ENCODE measurements around the gene RBM47. TPM values are rescaled to one million over a fixed set of nuclear protein-coding genes. Genes with fewer than 3 reads are reported as not detected.
"Not testable (repeated sequence)": the region's sequence is repeated elsewhere in the genome, so short reads cannot be mapped to it uniquely, and the experiment has no call there.

Gene RBM47
- polyA plus RNA-seq, 1 donor from 2014 or later, result 1.7 TPM

GRCh38 chr4:40412388-40412787 is 217.3 kb downstream of the RBM47 start:
- TF ChIP-seq EZH2 (IDR thresholded peaks at IDR 0.05; ENCODE audit: borderline replicate concordance, insufficient read depth, low read length, poor library complexity, severe bottlenecking) (no peak), EP300 (conservative IDR thresholded peaks at IDR 0.05; ENCODE audit: poor library complexity, severe bottlenecking) (no peak), POLR2AphosphoS5 (IDR thresholded peaks at IDR 0.05) (no peak), TAF1 (IDR thresholded peaks at IDR 0.05; ENCODE audit: low read depth) (no peak)
- no peaks in the 10 kb centered on the region for H3K9me2 ChIP-seq (ENCODE audit: insufficient read depth, low read length)
- no peak overlapping the region for H3K9ac ChIP-seq (ENCODE audit: low read length)
- no peaks in the 10 kb centered on the region for H3K9me3 ChIP-seq (ENCODE audit: low read length)
- no peaks in the 10 kb centered on the region for H3F3A ChIP-seq (ENCODE audit: insufficient read depth, low read length, poor library complexity, severe bottlenecking)
- H3K36me3 ChIP-seq (ENCODE audit: insufficient read depth, low read length), result no peaks in the 10 kb centered on the region
- H4K20me1 ChIP-seq (ENCODE audit: insufficient read depth), result no peaks in the 10 kb centered on the region
- no peak overlapping the region for H2AFZ ChIP-seq (ENCODE audit: low read depth, low read length)
- no peaks in the 10 kb centered on the region for H3K79me2 ChIP-seq (replicated peaks; ENCODE audit: insufficient read depth, low read length)
- H3K27me3 ChIP-seq (ENCODE audit: insufficient read depth, low read depth, low read length), result no peaks in the 10 kb centered on the region
- H3K4me3 ChIP-seq (ENCODE audit: low read length), result no peak overlapping the region
- no peak overlapping the region for H3K27ac ChIP-seq (ENCODE audit: low read length)
- no peak overlapping the region for H3K4me2 ChIP-seq (ENCODE audit: low read length)

GRCh38 chr4:40409835-40410234 is 219.8 kb downstream of the RBM47 start:
- Histone ChIP-seq H3K4me3 (ENCODE audit: low read length) (no peak overlapping the region), H3K36me3 (ENCODE audit: insufficient read depth, low read length) (no peaks in the 10 kb centered on the region), H4K20me1 (ENCODE audit: insufficient read depth) (no peaks in the 10 kb centered on the region), H3K27me3 (ENCODE audit: insufficient read depth, low read depth, low read length) (no peaks in the 10 kb centered on the region), H3K4me2 (ENCODE audit: low read length) (no peak overlapping the region), H3K9me3 (ENCODE audit: low read length) (no peaks in the 10 kb centered on the region), H3K27ac (ENCODE audit: low read length) (no peak overlapping the region), H3F3A (ENCODE audit: insufficient read depth, low read length, poor library complexity, severe bottlenecking) (no peaks in the 10 kb centered on the region), H2AFZ (ENCODE audit: low read depth, low read length) (no peak overlapping the region), H3K9ac (ENCODE audit: low read length) (no peak overlapping the region), H3K9me2 (ENCODE audit: insufficient read depth, low read length) (no peaks in the 10 kb centered on the region), H3K79me2 (replicated peaks; ENCODE audit: insufficient read depth, low read length) (no peaks in the 10 kb centered on the region)
- no peak for TF ChIP-seq POLR2AphosphoS5 (IDR thresholded peaks at IDR 0.05)

GRCh38 chr4:40407468-40407867 is 222.2 kb downstream of the RBM47 start:
- H3K36me3 ChIP-seq (ENCODE audit: insufficient read depth, low read length); H3F3A ChIP-seq (ENCODE audit: insufficient read depth, low read length, poor library complexity, severe bottlenecking); H3K9me2 ChIP-seq (ENCODE audit: insufficient read depth, low read length): not testable (repeated sequence)

GRCh38 chr4:40406340-40406739 is 223.3 kb downstream of the RBM47 start:
- Histone ChIP-seq H3K4me3 (ENCODE audit: low read length) (no peak overlapping the region), H2AFZ (ENCODE audit: low read depth, low read length) (no peak overlapping the region)
- TF ChIP-seq CTCF (IDR thresholded peaks at IDR 0.05; ENCODE audit: poor library complexity, severe bottlenecking), result no peak
- no peak for TF ChIP-seq MXI1 (conservative IDR thresholded peaks at IDR 0.05; ENCODE audit: poor library complexity, severe bottlenecking)
- no peak for TF ChIP-seq TAF1 (IDR thresholded peaks at IDR 0.05; ENCODE audit: low read depth)

More at GRCh38 chr4:40407468-40407867, 222.2 kb downstream of the RBM47 start:
- not testable (repeated sequence) for H3K27ac ChIP-seq (ENCODE audit: low read length); H3K9ac ChIP-seq (ENCODE audit: low read length); H3K4me3 ChIP-seq (ENCODE audit: low read length); H4K20me1 ChIP-seq (ENCODE audit: insufficient read depth); H3K9me3 ChIP-seq (ENCODE audit: low read length); H3K79me2 ChIP-seq (replicated peaks; ENCODE audit: insufficient read depth, low read length); H2AFZ ChIP-seq (ENCODE audit: low read depth, low read length); H3K27me3 ChIP-seq (ENCODE audit: insufficient read depth, low read depth, low read length); H3K4me2 ChIP-seq (ENCODE audit: low read length)

More at GRCh38 chr4:40406340-40406739, 223.3 kb downstream of the RBM47 start:
- no peak overlapping the region for H3K27ac ChIP-seq (ENCODE audit: low read length)
- H3K36me3 ChIP-seq (ENCODE audit: insufficient read depth, low read length), result no peaks in the 10 kb centered on the region
- H3K9ac ChIP-seq (ENCODE audit: low read length), result no peak overlapping the region
- no peak overlapping the region for H3K4me2 ChIP-seq (ENCODE audit: low read length)
- H3K79me2 ChIP-seq (replicated peaks; ENCODE audit: insufficient read depth, low read length), result no peaks in the 10 kb centered on the region
- no peaks in the 10 kb centered on the region for H3K9me2 ChIP-seq (ENCODE audit: insufficient read depth, low read length)
- H3F3A ChIP-seq (ENCODE audit: insufficient read depth, low read length, poor library complexity, severe bottlenecking), result no peaks in the 10 kb centered on the region
- no peaks in the 10 kb centered on the region for H4K20me1 ChIP-seq (ENCODE audit: insufficient read depth)
- H3K9me3 ChIP-seq (ENCODE audit: low read length), result no peaks in the 10 kb centered on the region
- no peaks in the 10 kb centered on the region for H3K27me3 ChIP-seq (ENCODE audit: insufficient read depth, low read depth, low read length)

All from neural cell (in vitro differentiated cells).